ENCODE measurements around the gene IFNA6.

GRCh38 chr9:21317956-21318923, 32.4 kb downstream of the IFNA6 start:
- TF ChIP-seq CTCF (IDR thresholded peaks at IDR 0.05) (peak; percentile 68), EZH2 (IDR thresholded peaks at IDR 0.05) (no peak)
